CD4-positive, alpha-beta T cell treated with Interleukin-6 for 4 hours (primary cell): Measurements from ENCODE around the gene WNT2B.

Source experiments
- DNase-seq: peaks from one replicate; pipeline ENCODE4 v3.0.0-alpha.2; 2020; ENCODE audit warnings: mixed read lengths

The WNT2B gene

GRCh38 chr1:112505400-112505785 is 3.4 kb upstream of the WNT2B start:
- no peak for DNase-seq

GRCh38 chr1:112505878-112506277 is 2.9 kb upstream of the WNT2B start:
- DNase-seq, result no peak

GRCh38 chr1:112506306-112506705 is 2.5 kb upstream of the WNT2B start:
- no peak for DNase-seq

- DNase-seq, result no peak
These were observed 2.0 kb upstream of the WNT2B start for GRCh38 chr1:112506731-112507130.

- no peak for DNase-seq
These were observed 1.4 kb upstream of the WNT2B start for GRCh38 chr1:112507336-112507735.

GRCh38 chr1:112507921-112508277 is 866 bp upstream of the WNT2B start:
- peak; percentile 57 for DNase-seq

- DNase-seq, result peak; percentile 12
These were observed 367 bp downstream of the WNT2B start for GRCh38 chr1:112509005-112509659.

- DNase-seq, result no peak
These were observed 954 bp downstream of the WNT2B start for GRCh38 chr1:112509660-112510178.

- DNase-seq, result no peak
These were observed 1.6 kb downstream of the WNT2B start for GRCh38 chr1:112510340-112510739.

GRCh38 chr1:112511897-112512296 is 3.1 kb downstream of the WNT2B start:
- DNase-seq, result no peak

GRCh38 chr1:112513112-112513870 is 4.5 kb downstream of the WNT2B start:
- DNase-seq, result no peak

- no peak for DNase-seq
These were observed 6.1 kb downstream of the WNT2B start for GRCh38 chr1:112514901-112515300.

GRCh38 chr1:112515311-112516009 is 6.7 kb downstream of the WNT2B start:
- no peak for DNase-seq

- DNase-seq, result no peak
These were observed 7.4 kb downstream of the WNT2B start for GRCh38 chr1:112516141-112516540.

- no peak for DNase-seq
These were observed 8.5 kb downstream of the WNT2B start for GRCh38 chr1:112517231-112517630.

GRCh38 chr1:112517646-112518045 is 8.9 kb downstream of the WNT2B start:
- DNase-seq, result no peak

- no peak for DNase-seq
These were observed 9.4 kb downstream of the WNT2B start for GRCh38 chr1:112518186-112518585.

GRCh38 chr1:112520166-112520565 is 11.4 kb downstream of the WNT2B start:
- DNase-seq, result no peak

- no peak for DNase-seq
These were observed 13.9 kb downstream of the WNT2B start for GRCh38 chr1:112522621-112523020.

- DNase-seq, result no peak
These were observed 15.5 kb downstream of the WNT2B start for GRCh38 chr1:112524251-112524650.

- DNase-seq, result no peak
These were observed 16.2 kb downstream of the WNT2B start for GRCh38 chr1:112524986-112525385.

GRCh38 chr1:112527266-112528010 is 18.7 kb downstream of the WNT2B start:
- DNase-seq, result no peak

GRCh38 chr1:112528076-112528475 is 19.3 kb downstream of the WNT2B start:
- DNase-seq, result no peak
